Smooth muscle cell (in vitro differentiated cells): ENCODE measurements around the gene ARHGAP24. TPM values are rescaled to one million over a fixed set of nuclear protein-coding genes. Genes with fewer than 3 reads are reported as not detected.

ENCODE experiments used
- DNase-seq: peaks from one replicate; lab custom pipeline; 2025; ENCODE audit not compliant: unreplicated experiment; lab: John Stamatoyannopoulos, UW
- H2AFZ ChIP-seq: fragments of 200-600 bp; sonication (generic); 2 replicates; pipeline ENCODE4 v1.6.0; 2016; ENCODE audit warnings: antibody characterized with exemption, low read depth, mild to moderate bottlenecking
- H3F3A ChIP-seq: fragments of 200-600 bp; sonication (generic); 2 replicates; pipeline ENCODE4 v1.6.0; 2017; ENCODE audit warnings: antibody characterized with exemption, low read depth
- H3K27ac ChIP-seq: fragments of 200-600 bp; sonication (generic); 2 replicates; pipeline ENCODE4 v1.5.1; 2016; ENCODE audit warnings: low read depth, mild to moderate bottlenecking
- H3K27me3 ChIP-seq: fragments of 200-600 bp; sonication (generic); 2 replicates; pipeline ENCODE4 v1.6.1; 2016; ENCODE audit warnings: low read depth, mild to moderate bottlenecking
- H3K36me3 ChIP-seq: fragments of 200-600 bp; sonication (generic); 2 replicates; pipeline ENCODE4 v1.5.1; 2016; ENCODE audit warnings: low read depth
- H3K4me1 ChIP-seq: fragments of 200-600 bp; sonication (generic); 2 replicates; pipeline ENCODE4 v1.5.1; 2016; ENCODE audit warnings: low read depth
- H3K4me2 ChIP-seq: fragments of 200-600 bp; sonication (generic); 2 replicates; pipeline ENCODE4 v1.6.0; 2016; ENCODE audit warnings: mild to moderate bottlenecking
- H3K4me3 ChIP-seq: fragments of 200-600 bp; sonication (generic); 2 replicates; pipeline ENCODE4 v1.5.1; 2016; ENCODE audit warnings: mild to moderate bottlenecking
- H3K79me2 ChIP-seq: fragments of 200-600 bp; sonication (generic); 2 replicates; pipeline ENCODE4 v1.6.0; 2016; ENCODE audit warnings: low read depth, mild to moderate bottlenecking
- H3K9ac ChIP-seq: fragments of 200-600 bp; sonication (generic); 2 replicates; pipeline ENCODE4 v1.6.0; 2016; ENCODE audit warnings: low read depth
- H3K9me3 ChIP-seq: fragments of 200-600 bp; sonication (generic); replicated peaks from 2 replicates; pipeline ENCODE4 v1.5.1; 2016; ENCODE audit warnings: low read depth
- H4K20me1 ChIP-seq: fragments of 200-600 bp; sonication (generic); 2 replicates; pipeline ENCODE4 v1.6.0; 2016; ENCODE audit warnings: low read depth
- CTCF ChIP-seq: fragments of 200-600 bp; sonication (generic); IDR thresholded peaks from 2 replicates; pipeline ENCODE4 v1.5.1; 2017; ENCODE audit warnings: borderline replicate concordance, mild to moderate bottlenecking, antibody characterized with exemption; ENCODE audit not compliant: insufficient read depth, poor library complexity, severe bottlenecking
- WGBS: methylation state at CpG from one replicate; pipeline ENCODE4 v1.1.7; 2016; ENCODE audit warnings: low lambda C conversion rate; 5-methylcytosine and 5-hydroxymethylcytosine counted together
- polyA plus RNA-seq: library from polyadenylated mRNA; unstranded; fragments of >200 nt; fragmentation: Nextera tagmentation; extraction: Ambion mirVana; gene quantifications from 2 replicates; pipeline ENCODE4 v1.2.1, GENCODE V29; 2016
- total RNA-seq: library from RNA; depleted of rRNA; stranded (reverse); fragments of >200 nt; gene quantifications from 2 replicates; pipeline ENCODE4 v1.2.3, GENCODE V29; 2014

The ARHGAP24 gene
- total RNA-seq (15.7 and 18.2 TPM in 2 replicates), polyA plus RNA-seq (4.9 and 5.3 TPM in 2 replicates)

GRCh38 chr4:85474818-85475630 is at the start of gene ARHGAP24:
Gene ARHGAP24, plus strand, starts transcription at chr4:85475150.
- Histone ChIP-seq H3K4me2 (peak within 1 kb of the TSS; percentile 81), H3K9ac (peak within 1 kb of the TSS; percentile 49), H2AFZ (peak within 1 kb of the TSS; percentile 81), H3K36me3 (no peaks in the 10 kb centered on the region), H3K79me2 (peaks cover 19% of the 10 kb centered on the region), H4K20me1 (no peaks in the 10 kb centered on the region), H3K9me3 (no peaks in the 10 kb centered on the region), H3K27ac (peak within 1 kb of the TSS; percentile 75), H3K4me3 (peak within 1 kb of the TSS; percentile 54), H3F3A (no peaks in the 10 kb centered on the region), H3K27me3 (no peaks in the 10 kb centered on the region), H3K4me1 (peaks cover 5% of the 10 kb centered on the region)
- under 1% methylated on average over 35 of the region's 41 CpGs for WGBS
- TF ChIP-seq CTCF = no peak
- peak; percentile 84 for DNase-seq

- H3K4me3 ChIP-seq = no peak overlapping the region
- H3K79me2 ChIP-seq = no peaks in the 10 kb centered on the region
- no peak for DNase-seq
- H4K20me1 ChIP-seq = no peaks in the 10 kb centered on the region
- H3K4me2 ChIP-seq = no peak overlapping the region
- H2AFZ ChIP-seq = no peak overlapping the region
- no peak overlapping the region for H3K9ac ChIP-seq
- H3K36me3 ChIP-seq = no peaks in the 10 kb centered on the region
- no peaks in the 10 kb centered on the region for H3K9me3 ChIP-seq
- WGBS = 89% methylated on average over 3 of the region's 3 CpGs
- TF ChIP-seq CTCF = no peak
- H3K27ac ChIP-seq = no peak overlapping the region
- H3K27me3 ChIP-seq = no peaks in the 10 kb centered on the region
- no peaks in the 10 kb centered on the region for H3K4me1 ChIP-seq
- no peaks in the 10 kb centered on the region for H3F3A ChIP-seq
Measured at GRCh38 chr4:85426366-85426765, 48.6 kb upstream of the ARHGAP24 start.

- no peak for DNase-seq
- Histone ChIP-seq H3K4me3 (no peak overlapping the region), H3F3A (no peaks in the 10 kb centered on the region), H3K79me2 (no peaks in the 10 kb centered on the region), H3K27ac (no peak overlapping the region), H4K20me1 (no peaks in the 10 kb centered on the region), H2AFZ (no peak overlapping the region), H3K36me3 (no peaks in the 10 kb centered on the region), H3K4me1 (no peaks in the 10 kb centered on the region), H3K27me3 (no peaks in the 10 kb centered on the region), H3K4me2 (no peak overlapping the region), H3K9ac (no peak overlapping the region), H3K9me3 (no peaks in the 10 kb centered on the region)
- TF ChIP-seq CTCF = no peak
- 95% methylated on average over 1 of the region's 1 CpG for WGBS
Measured at GRCh38 chr4:85427123-85427522, 47.8 kb upstream of the ARHGAP24 start.

- Histone ChIP-seq H3K27me3 (no peaks in the 10 kb centered on the region), H3K36me3 (no peaks in the 10 kb centered on the region), H3K4me1 (no peaks in the 10 kb centered on the region), H2AFZ (no peak overlapping the region), H3K9me3 (no peaks in the 10 kb centered on the region), H3K9ac (no peak overlapping the region), H4K20me1 (no peaks in the 10 kb centered on the region), H3K4me3 (no peak overlapping the region), H3K79me2 (no peaks in the 10 kb centered on the region), H3K4me2 (no peak overlapping the region), H3F3A (no peaks in the 10 kb centered on the region), H3K27ac (no peak overlapping the region)
- TF ChIP-seq CTCF = no peak
- no peak for DNase-seq
- 88% methylated on average over 3 of the region's 3 CpGs for WGBS
Measured at GRCh38 chr4:85430226-85430625, 44.7 kb upstream of the ARHGAP24 start.
